ENCODE results near the gene PKN1.

DNA sequence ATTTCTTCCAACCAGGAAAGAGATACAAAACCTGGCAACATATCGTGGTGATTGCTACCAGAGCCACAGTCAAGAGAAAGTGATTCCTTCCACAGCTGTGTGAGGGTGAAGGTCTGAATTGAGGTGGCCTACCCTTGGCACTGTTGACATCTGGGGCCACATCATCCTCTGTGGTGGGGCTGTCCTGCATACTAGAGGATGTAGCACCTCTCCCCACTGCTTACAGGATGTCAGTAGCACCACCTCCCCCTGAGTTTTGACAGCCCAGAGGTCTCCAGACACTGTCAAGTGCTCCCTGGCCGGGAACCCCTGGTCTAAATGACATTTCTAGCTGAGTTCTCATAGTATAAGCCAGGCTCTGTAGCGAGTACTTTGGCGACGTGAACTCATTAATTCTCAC, 26.6 kb downstream of the PKN1 start:
- TF ChIP-seq, protein P1, sequence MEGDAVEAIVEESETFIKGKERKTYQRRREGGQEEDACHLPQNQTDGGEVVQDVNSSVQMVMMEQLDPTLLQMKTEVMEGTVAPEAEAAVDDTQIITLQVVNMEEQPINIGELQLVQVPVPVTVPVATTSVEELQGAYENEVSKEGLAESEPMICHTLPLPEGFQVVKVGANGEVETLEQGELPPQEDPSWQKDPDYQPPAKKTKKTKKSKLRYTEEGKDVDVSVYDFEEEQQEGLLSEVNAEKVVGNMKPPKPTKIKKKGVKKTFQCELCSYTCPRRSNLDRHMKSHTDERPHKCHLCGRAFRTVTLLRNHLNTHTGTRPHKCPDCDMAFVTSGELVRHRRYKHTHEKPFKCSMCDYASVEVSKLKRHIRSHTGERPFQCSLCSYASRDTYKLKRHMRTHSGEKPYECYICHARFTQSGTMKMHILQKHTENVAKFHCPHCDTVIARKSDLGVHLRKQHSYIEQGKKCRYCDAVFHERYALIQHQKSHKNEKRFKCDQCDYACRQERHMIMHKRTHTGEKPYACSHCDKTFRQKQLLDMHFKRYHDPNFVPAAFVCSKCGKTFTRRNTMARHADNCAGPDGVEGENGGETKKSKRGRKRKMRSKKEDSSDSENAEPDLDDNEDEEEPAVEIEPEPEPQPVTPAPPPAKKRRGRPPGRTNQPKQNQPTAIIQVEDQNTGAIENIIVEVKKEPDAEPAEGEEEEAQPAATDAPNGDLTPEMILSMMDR (IDR thresholded peaks at IDR 0.05; ENCODE audit: low read depth, low read length): no peak
- no peak for TF ChIP-seq EZH2phosphoT487 (IDR thresholded peaks at IDR 0.05; ENCODE audit: low read depth)
